CD4-positive, alpha-beta T cell (primary cell): ENCODE measurements around the gene MYT1. TPM values are rescaled to one million over a fixed set of nuclear protein-coding genes. Genes with fewer than 3 reads are reported as not detected.
A peak's percentile ranks its signal among the peaks of the same experiment; 100 is the strongest.
"Not testable (repeated sequence)": the region's sequence is repeated elsewhere in the genome, so short reads cannot be mapped to it uniquely, and the experiment has no call there.

Source experiments
- ATAC-seq: fragments of 200-7000 bp; cut with Tn5 transposase; one replicate; pipeline ENCODE4 v1.10.0; 2022; ENCODE audit warnings: mild to moderate bottlenecking; ENCODE audit not compliant: poor library complexity
- CTCF ChIA-PET: fragments of 350-600 bp; sonication (Branson Sonifier 250); formaldehyde crosslinking; loops from one replicate; lab custom pipeline; 2021; ENCODE audit warnings: antibody characterized with exemption, inconsistent platforms; lab: Charles Lee
- POLR2A ChIA-PET: fragments of 350-600 bp; sonication (Branson Sonifier 250); formaldehyde crosslinking; loops from one replicate; lab custom pipeline; 2021; ENCODE audit warnings: antibody characterized with exemption, inconsistent platforms; lab: Charles Lee
- DNase-seq, 14 experiments: peaks; one replicate each; pipeline ENCODE4 v3.0.0-alpha.2; 2013 to 2020; ENCODE audit warnings: mixed read lengths in 2 of 14
- H3K27ac ChIP-seq, 2 donors: one replicate each; pipeline versions ENCODE4 v1.5.1 to v1.7.0; 2013; ENCODE audit warnings: low read length in 2 of 2, low read depth in 1 of 2, mild to moderate bottlenecking in 1 of 2
- H3K27me3 ChIP-seq, 2 experiments: 1 replicate in 1 of 2; 2 replicates in 1 of 2; pipeline versions ENCODE4 v1.6.1 to v1.7.0; 2013; ENCODE audit warnings: low read length in 2 of 2, control low read depth in 1 of 2, mild to moderate bottlenecking in 1 of 2, moderate library complexity in 1 of 2; ENCODE audit not compliant: insufficient read depth in 2 of 2, control insufficient read depth in 1 of 2
- H3K36me3 ChIP-seq: one replicate; pipeline ENCODE4 v1.6.1; 2013; ENCODE audit warnings: low read length, control low read depth; ENCODE audit not compliant: insufficient read depth
- H3K4me1 ChIP-seq: one replicate; pipeline ENCODE4 v1.6.1; 2013; ENCODE audit warnings: low read length, control low read depth; ENCODE audit not compliant: insufficient read depth
- H3K4me3 ChIP-seq: one replicate; pipeline ENCODE4 v1.5.1; 2013; ENCODE audit warnings: mild to moderate bottlenecking, low read length, moderate library complexity
- H3K9me3 ChIP-seq, 2 experiments: 1 replicate in 1 of 2; 2 replicates in 1 of 2; pipeline versions ENCODE4 v1.6.1 to v1.7.0; 2013; ENCODE audit warnings: low read length in 2 of 2, mild to moderate bottlenecking in 2 of 2, control low read depth in 1 of 2, moderate library complexity in 1 of 2; ENCODE audit not compliant: control insufficient read depth in 1 of 2, insufficient read depth in 1 of 2
- H3K27ac Mint-ChIP-seq: one replicate; pipeline ENCODE4 v1.8.0; 2020; ENCODE audit warnings: mixed read lengths
- H3K27me3 Mint-ChIP-seq: one replicate; pipeline ENCODE4 v1.8.0; 2021; ENCODE audit warnings: mixed read lengths
- H3K36me3 Mint-ChIP-seq: one replicate; pipeline ENCODE4 v1.8.0; 2021; ENCODE audit warnings: low read depth, mixed read lengths
- H3K4me1 Mint-ChIP-seq: one replicate; pipeline ENCODE4 v1.8.0; 2021; ENCODE audit warnings: low read depth, mixed read lengths
- H3K4me3 Mint-ChIP-seq: one replicate; pipeline ENCODE4 v1.8.0; 2020; ENCODE audit warnings: mild to moderate bottlenecking, mixed read lengths
- H3K9me3 Mint-ChIP-seq: one replicate; pipeline ENCODE4 v1.8.0; 2020; ENCODE audit warnings: mixed read lengths
- intact Hi-C, 2 experiments: fragments of 100-400 bp; cut with DNase I in 1 of 2; cut with micrococcal nuclease in 1 of 2; formaldehyde crosslinking; loops; one replicate each; pipeline versions ENCODE4 v1.15.1 to v1.9.0; 2023 to 2025; cut with DNase I, micrococcal nuclease
- total RNA-seq, 174 experiments: library from RNA in 2 of 174; stranded (reverse) in 2 of 174; gene quantifications; one replicate each; pipeline ENCODE4 v1.2.3 and lab custom pipeline; 2021 to 2026
- TF ChIP-seq, protein P1 (sequence below): fragments of 200-600 bp; IDR thresholded peaks from one replicate; pipeline ENCODE4 v1.8.0; 2022; ENCODE audit warnings: antibody characterized with exemption, mild to moderate bottlenecking

Gene MYT1
- total RNA-seq, 2 experiments from 2014 or later = 1.0 TPM; not detected in 1

DNA sequence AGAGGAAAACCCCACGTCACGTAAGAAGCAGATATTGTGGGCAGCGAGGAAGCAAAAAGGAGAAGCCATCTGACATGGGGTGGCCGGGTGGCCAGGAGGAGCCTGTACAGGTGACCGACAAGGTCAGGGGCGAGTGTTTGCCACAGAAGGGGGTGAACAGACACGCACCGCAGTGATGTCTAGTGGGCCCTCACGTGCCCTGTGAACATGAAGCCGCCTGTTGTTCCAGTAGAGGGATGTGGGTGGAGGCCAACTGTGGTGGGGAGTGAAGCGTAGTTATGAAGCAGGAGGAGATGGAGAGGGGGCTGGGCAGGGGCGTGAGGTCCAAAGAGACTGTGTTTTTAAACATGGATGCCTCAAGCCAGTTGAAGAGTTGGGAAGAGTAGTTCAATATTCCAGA is 20.5 kb downstream of the MYT1 start:
- ChIA-PET POLR2A (no interaction called here), CTCF (no interaction called here)
- H3K27ac Mint-ChIP-seq = no peak overlapping the region
- Histone ChIP-seq H3K27me3 (peaks cover 0 to 4% of the 10 kb centered on the region in 2 experiments), H3K4me3 (no peak overlapping the region), H3K9me3 (peaks cover 0 to 25% of the 10 kb centered on the region in 2 experiments), H3K4me1 (peaks cover 15% of the 10 kb centered on the region), H3K36me3 (no peaks in the 10 kb centered on the region), H3K27ac (no peak overlapping the region)
- TF ChIP-seq, protein P1, sequence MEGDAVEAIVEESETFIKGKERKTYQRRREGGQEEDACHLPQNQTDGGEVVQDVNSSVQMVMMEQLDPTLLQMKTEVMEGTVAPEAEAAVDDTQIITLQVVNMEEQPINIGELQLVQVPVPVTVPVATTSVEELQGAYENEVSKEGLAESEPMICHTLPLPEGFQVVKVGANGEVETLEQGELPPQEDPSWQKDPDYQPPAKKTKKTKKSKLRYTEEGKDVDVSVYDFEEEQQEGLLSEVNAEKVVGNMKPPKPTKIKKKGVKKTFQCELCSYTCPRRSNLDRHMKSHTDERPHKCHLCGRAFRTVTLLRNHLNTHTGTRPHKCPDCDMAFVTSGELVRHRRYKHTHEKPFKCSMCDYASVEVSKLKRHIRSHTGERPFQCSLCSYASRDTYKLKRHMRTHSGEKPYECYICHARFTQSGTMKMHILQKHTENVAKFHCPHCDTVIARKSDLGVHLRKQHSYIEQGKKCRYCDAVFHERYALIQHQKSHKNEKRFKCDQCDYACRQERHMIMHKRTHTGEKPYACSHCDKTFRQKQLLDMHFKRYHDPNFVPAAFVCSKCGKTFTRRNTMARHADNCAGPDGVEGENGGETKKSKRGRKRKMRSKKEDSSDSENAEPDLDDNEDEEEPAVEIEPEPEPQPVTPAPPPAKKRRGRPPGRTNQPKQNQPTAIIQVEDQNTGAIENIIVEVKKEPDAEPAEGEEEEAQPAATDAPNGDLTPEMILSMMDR = no peak
- H3K4me3 Mint-ChIP-seq = no peak overlapping the region
- H3K27me3 Mint-ChIP-seq = peaks cover 9% of the 10 kb centered on the region
- H3K36me3 Mint-ChIP-seq = no peaks in the 10 kb centered on the region
- ATAC-seq (no peak), DNase-seq (peak in 1 of 14 experiments; percentile 10)
- intact Hi-C loops = no loop called here
- H3K4me1 Mint-ChIP-seq = peaks cover 9% of the 10 kb centered on the region
- H3K9me3 Mint-ChIP-seq = peaks cover 2% of the 10 kb centered on the region

DNA sequence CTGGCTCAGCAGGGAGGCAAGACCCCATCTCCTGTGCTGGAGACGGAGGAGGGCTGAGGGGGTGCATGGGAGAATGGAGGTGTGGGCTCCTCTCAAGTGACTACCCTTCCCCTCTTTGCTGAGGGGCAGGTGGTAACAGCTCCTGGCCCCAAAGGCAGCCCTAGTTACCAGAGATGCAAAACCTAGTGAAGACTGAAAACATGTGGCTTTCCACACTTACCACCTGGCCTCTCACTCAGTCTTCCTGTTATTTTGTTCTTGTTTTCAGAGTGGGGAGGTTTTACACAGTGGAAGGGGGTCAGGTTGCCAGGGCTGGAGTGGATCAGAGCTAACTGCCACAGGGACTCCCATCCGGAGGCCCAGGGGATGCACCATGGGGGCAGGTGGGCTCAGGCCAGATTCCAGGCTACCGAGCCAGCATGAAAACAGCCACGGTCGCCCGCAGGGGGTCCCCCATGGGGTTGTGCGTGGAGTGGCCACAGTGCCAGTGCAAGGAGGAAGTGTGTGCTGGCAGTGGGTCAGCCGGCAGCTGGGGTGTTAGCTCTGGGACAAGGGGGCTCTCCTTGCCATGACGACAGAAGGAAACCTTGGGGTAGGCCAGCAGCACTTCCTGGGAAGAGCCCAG is 21.1 kb downstream of the MYT1 start:
- no peaks in the 10 kb centered on the region for H3K36me3 Mint-ChIP-seq
- no peak overlapping the region for H3K27ac ChIP-seq
- TF ChIP-seq, protein P1 = no peak
- H3K27me3 Mint-ChIP-seq = peaks cover 10% of the 10 kb centered on the region
- no peaks in the 10 kb centered on the region for H3K9me3 Mint-ChIP-seq
- H3K9me3 ChIP-seq = peaks cover 0 to 25% of the 10 kb centered on the region in 2 experiments
- H3K4me1 Mint-ChIP-seq = peaks cover 4% of the 10 kb centered on the region
- peaks cover 0 to 4% of the 10 kb centered on the region in 2 experiments for H3K27me3 ChIP-seq
- no peaks in the 10 kb centered on the region for H3K36me3 ChIP-seq
- H3K4me1 ChIP-seq = peaks cover 14% of the 10 kb centered on the region
- DNase-seq (peak in 1 of 14 experiments; percentile 13), ATAC-seq (no peak)
- no peak overlapping the region for H3K4me3 Mint-ChIP-seq
- intact Hi-C loops = no loop called here
- H3K27ac Mint-ChIP-seq = no peak overlapping the region
- POLR2A ChIA-PET = no interaction called here
- CTCF ChIA-PET = no interaction called here
- no peak overlapping the region for H3K4me3 ChIP-seq

DNA sequence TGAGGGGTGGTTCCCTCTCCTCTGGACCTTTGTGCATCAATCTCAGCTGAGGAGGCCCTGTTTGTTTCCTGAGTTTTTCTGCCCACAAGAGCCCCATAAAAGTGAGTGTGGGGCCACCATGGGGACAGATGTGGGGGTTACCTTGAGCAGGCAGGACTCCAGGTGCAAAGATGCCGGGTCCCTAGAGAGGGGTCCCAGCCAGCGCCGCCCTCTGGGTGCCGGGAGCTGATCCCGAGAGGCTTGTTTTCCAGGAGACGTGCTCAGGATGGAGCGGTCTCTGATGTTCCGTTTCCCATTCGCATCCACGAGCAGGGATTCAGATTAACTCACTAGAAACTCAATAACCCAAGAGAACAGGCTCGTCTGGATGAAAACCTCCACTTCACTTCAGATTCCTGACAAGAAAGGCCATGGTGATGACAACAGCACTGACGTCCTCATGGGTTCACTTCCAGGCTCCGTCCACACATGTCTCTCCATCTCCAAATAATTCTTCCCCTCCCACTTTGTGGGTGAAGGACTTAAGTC is 21.9 kb downstream of the MYT1 start:
- H3K4me3 Mint-ChIP-seq = no peak overlapping the region
- H3K4me1 Mint-ChIP-seq = peaks cover 4% of the 10 kb centered on the region
- H3K4me1 ChIP-seq = peaks cover 12% of the 10 kb centered on the region
- H3K4me3 ChIP-seq = no peak overlapping the region
- no peaks in the 10 kb centered on the region for H3K36me3 ChIP-seq
- peaks cover 0 to 4% of the 10 kb centered on the region in 2 experiments for H3K27me3 ChIP-seq
- H3K27me3 Mint-ChIP-seq = peaks cover 11% of the 10 kb centered on the region
- H3K27ac Mint-ChIP-seq = no peak overlapping the region
- no peaks in the 10 kb centered on the region for H3K9me3 Mint-ChIP-seq
- CTCF ChIA-PET = no interaction called here
- intact Hi-C loops = no loop called here
- no peaks in the 10 kb centered on the region for H3K36me3 Mint-ChIP-seq
- H3K27ac ChIP-seq = no peak overlapping the region
- POLR2A ChIA-PET = no interaction called here
- ATAC-seq = no peak
- H3K9me3 ChIP-seq = peaks cover 0 to 25% of the 10 kb centered on the region in 2 experiments
- DNase-seq = no peak
- TF ChIP-seq, protein P1 = no peak

DNA sequence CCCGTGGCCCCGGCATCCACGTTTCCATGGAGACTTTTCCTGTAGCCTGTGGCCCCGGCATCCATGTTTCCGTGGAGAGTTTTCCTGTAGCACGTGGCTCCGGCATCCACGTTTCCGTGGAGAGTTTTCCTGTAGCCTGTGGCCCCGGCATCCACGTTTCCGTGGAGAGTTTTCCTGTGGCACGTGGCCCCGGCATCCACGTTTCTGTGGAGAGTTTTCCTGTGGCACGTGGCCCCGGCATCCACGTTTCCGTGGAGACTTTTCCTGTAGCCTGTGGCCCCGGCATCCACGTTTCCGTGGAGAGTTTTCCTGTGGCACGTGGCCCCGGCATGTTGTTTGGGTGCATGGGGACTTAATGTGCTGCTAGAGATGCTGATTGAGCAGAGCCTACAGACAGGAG is 23.0 kb downstream of the MYT1 start:
- H3K36me3 Mint-ChIP-seq, H3K36me3 ChIP-seq, H3K4me1 ChIP-seq, H3K27ac ChIP-seq, H3K4me3 Mint-ChIP-seq, H3K9me3 Mint-ChIP-seq, ATAC-seq, intact Hi-C loops, H3K27ac Mint-ChIP-seq, H3K4me3 ChIP-seq, H3K4me1 Mint-ChIP-seq, POLR2A ChIA-PET, DNase-seq, CTCF ChIA-PET: not testable (repeated sequence)
- Histone ChIP-seq H3K9me3 (peaks cover 0 to 23% of the 10 kb centered on the region in 2 experiments), H3K27me3 (peaks cover 2 to 11% of the 10 kb centered on the region in 2 experiments)
- peaks cover 19% of the 10 kb centered on the region for H3K27me3 Mint-ChIP-seq
